ENCODE measurements around the gene SARM1. TPM values are rescaled to one million over a fixed set of nuclear protein-coding genes. Genes with fewer than 3 reads are reported as not detected.

SARM1 gene
- polyA plus RNA-seq, 1 of the 3 experiments (the other 2 are of a cell fraction): 17.4 TPM

- CTCF ChIA-PET: no interaction called here
Measured at GRCh38 chr17:28392491-28392890, 21.0 kb downstream of the SARM1 start.

More at GRCh38 chr17:28392491-28392890, 21.0 kb downstream of the SARM1 start:
- no peak overlapping the region for H3K27ac ChIP-seq (ENCODE audit: low read depth in 2 of 2, low read length in 1 of 2)
- peaks cover 4% of the 10 kb centered on the region for H3F3A ChIP-seq (replicated peaks; ENCODE audit: insufficient read depth)
- H3K4me3 ChIP-seq (ENCODE audit: low read depth in 2 of 2, low read length in 1 of 2): no peak overlapping the region
- H3K9ac ChIP-seq: no peak overlapping the region
- no peaks in the 10 kb centered on the region for H3K27me3 ChIP-seq (ENCODE audit: insufficient read depth)
- no peaks in the 10 kb centered on the region for H3K9me2 ChIP-seq
- peaks cover 27 to 68% of the 10 kb centered on the region in 2 experiments for H3K36me3 ChIP-seq (replicated peaks in 1 of 2; ENCODE audit: control insufficient read depth in 1 of 2, insufficient read depth in 2 of 2, low read length in 1 of 2)
- WGBS (ENCODE audit: low lambda C conversion rate): 95% methylated on average over 10 of the region's 10 CpGs
- no peak for DNase-seq
- POLR2A ChIA-PET: no interaction called here
- TF ChIP-seq FOXJ3 (CRISPR knock-in tag; IDR thresholded peaks at IDR 0.05) (no peak), GATA2 (CRISPR knock-in tag; IDR thresholded peaks at IDR 0.05) (no peak), NRF1 (IDR thresholded peaks at IDR 0.05; ENCODE audit: low read depth, low read length) (no peak), CHD2 (IDR thresholded peaks at IDR 0.05; ENCODE audit: low read length, partially characterized antibody) (no peak), USF2 (IDR thresholded peaks at IDR 0.05; ENCODE audit: borderline replicate concordance, low read depth, low read length) (no peak), RXRA (IDR thresholded peaks at IDR 0.05; ENCODE audit: borderline replicate concordance, low read depth) (no peak), ELF1 (IDR thresholded peaks at IDR 0.05) (no peak), PBX3 (IDR thresholded peaks at IDR 0.05) (no peak), EP300 (IDR thresholded peaks at IDR 0.05; ENCODE audit: borderline replicate concordance in 1 of 2, low read depth in 1 of 2, low read length in 1 of 2) (no peak), TCF12 (IDR thresholded peaks at IDR 0.05) (no peak), YY1 (IDR thresholded peaks at IDR 0.05; ENCODE audit: low read depth) (no peak), TAF1 (IDR thresholded peaks at IDR 0.05; ENCODE audit: borderline replicate concordance, low read depth, low read length) (no peak), FOSL2 (IDR thresholded peaks at IDR 0.05; ENCODE audit: borderline replicate concordance, low read depth) (no peak), JUND (IDR thresholded peaks at IDR 0.05) (no peak), RFX5 (IDR thresholded peaks at IDR 0.05; ENCODE audit: low read length) (no peak), EZH2phosphoT487 (IDR thresholded peaks at IDR 0.05; ENCODE audit: borderline replicate concordance, low read depth) (no peak)
- TF ChIP-seq, protein P1, sequence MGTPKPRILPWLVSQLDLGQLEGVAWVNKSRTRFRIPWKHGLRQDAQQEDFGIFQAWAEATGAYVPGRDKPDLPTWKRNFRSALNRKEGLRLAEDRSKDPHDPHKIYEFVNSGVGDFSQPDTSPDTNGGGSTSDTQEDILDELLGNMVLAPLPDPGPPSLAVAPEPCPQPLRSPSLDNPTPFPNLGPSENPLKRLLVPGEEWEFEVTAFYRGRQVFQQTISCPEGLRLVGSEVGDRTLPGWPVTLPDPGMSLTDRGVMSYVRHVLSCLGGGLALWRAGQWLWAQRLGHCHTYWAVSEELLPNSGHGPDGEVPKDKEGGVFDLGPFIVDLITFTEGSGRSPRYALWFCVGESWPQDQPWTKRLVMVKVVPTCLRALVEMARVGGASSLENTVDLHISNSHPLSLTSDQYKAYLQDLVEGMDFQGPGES (IDR thresholded peaks at IDR 0.05; ENCODE audit: low read depth, low read length): no peak
- TF ChIP-seq, protein P2, sequence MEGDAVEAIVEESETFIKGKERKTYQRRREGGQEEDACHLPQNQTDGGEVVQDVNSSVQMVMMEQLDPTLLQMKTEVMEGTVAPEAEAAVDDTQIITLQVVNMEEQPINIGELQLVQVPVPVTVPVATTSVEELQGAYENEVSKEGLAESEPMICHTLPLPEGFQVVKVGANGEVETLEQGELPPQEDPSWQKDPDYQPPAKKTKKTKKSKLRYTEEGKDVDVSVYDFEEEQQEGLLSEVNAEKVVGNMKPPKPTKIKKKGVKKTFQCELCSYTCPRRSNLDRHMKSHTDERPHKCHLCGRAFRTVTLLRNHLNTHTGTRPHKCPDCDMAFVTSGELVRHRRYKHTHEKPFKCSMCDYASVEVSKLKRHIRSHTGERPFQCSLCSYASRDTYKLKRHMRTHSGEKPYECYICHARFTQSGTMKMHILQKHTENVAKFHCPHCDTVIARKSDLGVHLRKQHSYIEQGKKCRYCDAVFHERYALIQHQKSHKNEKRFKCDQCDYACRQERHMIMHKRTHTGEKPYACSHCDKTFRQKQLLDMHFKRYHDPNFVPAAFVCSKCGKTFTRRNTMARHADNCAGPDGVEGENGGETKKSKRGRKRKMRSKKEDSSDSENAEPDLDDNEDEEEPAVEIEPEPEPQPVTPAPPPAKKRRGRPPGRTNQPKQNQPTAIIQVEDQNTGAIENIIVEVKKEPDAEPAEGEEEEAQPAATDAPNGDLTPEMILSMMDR (IDR thresholded peaks at IDR 0.05): no peak
- TF ChIP-seq, protein P3, sequence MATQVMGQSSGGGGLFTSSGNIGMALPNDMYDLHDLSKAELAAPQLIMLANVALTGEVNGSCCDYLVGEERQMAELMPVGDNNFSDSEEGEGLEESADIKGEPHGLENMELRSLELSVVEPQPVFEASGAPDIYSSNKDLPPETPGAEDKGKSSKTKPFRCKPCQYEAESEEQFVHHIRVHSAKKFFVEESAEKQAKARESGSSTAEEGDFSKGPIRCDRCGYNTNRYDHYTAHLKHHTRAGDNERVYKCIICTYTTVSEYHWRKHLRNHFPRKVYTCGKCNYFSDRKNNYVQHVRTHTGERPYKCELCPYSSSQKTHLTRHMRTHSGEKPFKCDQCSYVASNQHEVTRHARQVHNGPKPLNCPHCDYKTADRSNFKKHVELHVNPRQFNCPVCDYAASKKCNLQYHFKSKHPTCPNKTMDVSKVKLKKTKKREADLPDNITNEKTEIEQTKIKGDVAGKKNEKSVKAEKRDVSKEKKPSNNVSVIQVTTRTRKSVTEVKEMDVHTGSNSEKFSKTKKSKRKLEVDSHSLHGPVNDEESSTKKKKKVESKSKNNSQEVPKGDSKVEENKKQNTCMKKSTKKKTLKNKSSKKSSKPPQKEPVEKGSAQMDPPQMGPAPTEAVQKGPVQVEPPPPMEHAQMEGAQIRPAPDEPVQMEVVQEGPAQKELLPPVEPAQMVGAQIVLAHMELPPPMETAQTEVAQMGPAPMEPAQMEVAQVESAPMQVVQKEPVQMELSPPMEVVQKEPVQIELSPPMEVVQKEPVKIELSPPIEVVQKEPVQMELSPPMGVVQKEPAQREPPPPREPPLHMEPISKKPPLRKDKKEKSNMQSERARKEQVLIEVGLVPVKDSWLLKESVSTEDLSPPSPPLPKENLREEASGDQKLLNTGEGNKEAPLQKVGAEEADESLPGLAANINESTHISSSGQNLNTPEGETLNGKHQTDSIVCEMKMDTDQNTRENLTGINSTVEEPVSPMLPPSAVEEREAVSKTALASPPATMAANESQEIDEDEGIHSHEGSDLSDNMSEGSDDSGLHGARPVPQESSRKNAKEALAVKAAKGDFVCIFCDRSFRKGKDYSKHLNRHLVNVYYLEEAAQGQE (IDR thresholded peaks at IDR 0.05; ENCODE audit: low read depth, low read length): no peak
- H3K9me3 ChIP-seq: no peaks in the 10 kb centered on the region
- H3K79me2 ChIP-seq (ENCODE audit: insufficient read depth): no peaks in the 10 kb centered on the region
- H4K20me1 ChIP-seq (ENCODE audit: insufficient read depth): no peaks in the 10 kb centered on the region
- H3K4me2 ChIP-seq: no peak overlapping the region
- no peaks in the 10 kb centered on the region for H3K4me1 ChIP-seq (ENCODE audit: control insufficient read depth in 1 of 2, insufficient read depth in 2 of 2, low read depth in 1 of 2, low read length in 1 of 2)
- no peak overlapping the region for H2AFZ ChIP-seq (ENCODE audit: low read depth)
